ENCODE data around the gene COX14. TPM values are rescaled to one million over a fixed set of nuclear protein-coding genes. Genes with fewer than 3 reads are reported as not detected.

Gene COX14
- total RNA-seq, 6 experiments from 2014 or later: 37.7 to 67.5 (median 50.6) TPM

DNA sequence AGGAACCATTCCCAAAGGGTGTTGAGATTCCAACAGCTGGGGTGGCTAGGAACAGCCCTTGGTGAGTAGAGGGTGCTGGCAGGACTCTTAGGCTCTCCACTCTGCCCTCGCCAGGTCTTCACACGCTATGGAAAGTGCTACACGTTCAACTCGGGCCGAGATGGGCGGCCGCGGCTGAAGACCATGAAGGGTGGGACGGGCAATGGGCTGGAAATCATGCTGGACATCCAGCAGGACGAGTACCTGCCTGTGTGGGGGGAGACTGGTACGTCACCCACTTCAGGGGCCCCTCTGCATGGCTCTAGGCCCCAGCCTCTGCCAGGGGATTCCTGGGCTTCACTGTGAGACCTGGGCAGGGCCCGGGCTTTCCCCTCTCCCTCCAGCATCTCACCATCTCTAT lies 34.9 kb upstream of the COX14 start:
- ATAC-seq: no peak
- Histone ChIP-seq H3K9me3 (no peaks in the 10 kb centered on the region), H3K27me3 (no peaks in the 10 kb centered on the region), H3K4me1 (peaks cover 0 to 7% (median 0%) of the 10 kb centered on the region in 4 donors), H3K36me3 (no peaks in the 10 kb centered on the region), H3K4me3 (no peak overlapping the region), H3K27ac (no peak overlapping the region)
- DNase-seq: peak in 1 of 3 donors; percentile 53
- intact Hi-C loops (cut with DNase I): loop anchor here (5.0 to 10.0 kb wide), 2 partner anchors 95 to 98 kb away; no protein-coding TSS in a partner anchor
- TF ChIP-seq, protein P1, sequence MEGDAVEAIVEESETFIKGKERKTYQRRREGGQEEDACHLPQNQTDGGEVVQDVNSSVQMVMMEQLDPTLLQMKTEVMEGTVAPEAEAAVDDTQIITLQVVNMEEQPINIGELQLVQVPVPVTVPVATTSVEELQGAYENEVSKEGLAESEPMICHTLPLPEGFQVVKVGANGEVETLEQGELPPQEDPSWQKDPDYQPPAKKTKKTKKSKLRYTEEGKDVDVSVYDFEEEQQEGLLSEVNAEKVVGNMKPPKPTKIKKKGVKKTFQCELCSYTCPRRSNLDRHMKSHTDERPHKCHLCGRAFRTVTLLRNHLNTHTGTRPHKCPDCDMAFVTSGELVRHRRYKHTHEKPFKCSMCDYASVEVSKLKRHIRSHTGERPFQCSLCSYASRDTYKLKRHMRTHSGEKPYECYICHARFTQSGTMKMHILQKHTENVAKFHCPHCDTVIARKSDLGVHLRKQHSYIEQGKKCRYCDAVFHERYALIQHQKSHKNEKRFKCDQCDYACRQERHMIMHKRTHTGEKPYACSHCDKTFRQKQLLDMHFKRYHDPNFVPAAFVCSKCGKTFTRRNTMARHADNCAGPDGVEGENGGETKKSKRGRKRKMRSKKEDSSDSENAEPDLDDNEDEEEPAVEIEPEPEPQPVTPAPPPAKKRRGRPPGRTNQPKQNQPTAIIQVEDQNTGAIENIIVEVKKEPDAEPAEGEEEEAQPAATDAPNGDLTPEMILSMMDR (IDR thresholded peaks at IDR 0.05): no peak
- TF ChIP-seq POLR2A (IDR thresholded peaks at IDR 0.05): no peak
- no CpG with 5 or more reads among the region's 12 CpGs for WGBS (ENCODE audit: insufficient coverage, low coverage, low lambda C conversion rate, missing lambda C conversion rate)

DNA sequence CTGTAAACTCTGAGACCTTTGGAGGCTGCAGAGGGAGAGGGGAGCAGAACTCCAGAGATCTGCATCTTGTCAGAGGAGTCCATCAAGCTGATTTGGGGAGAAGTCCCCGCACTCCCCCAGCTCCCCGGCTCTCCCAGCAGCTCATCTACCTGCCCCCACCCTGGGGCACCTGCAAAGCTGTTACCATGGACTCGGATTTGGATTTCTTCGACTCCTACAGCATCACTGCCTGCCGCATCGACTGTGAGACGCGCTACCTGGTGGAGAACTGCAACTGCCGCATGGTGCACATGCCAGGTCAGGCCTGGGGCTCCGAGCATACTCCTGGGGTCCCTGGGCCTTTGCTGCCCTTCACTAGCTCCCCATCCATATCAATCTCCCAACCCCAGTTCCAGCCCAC lies 33.8 kb upstream of the COX14 start:
- DNase-seq (peak in 1 of 3 donors; percentile 46), ATAC-seq (no peak)
- Histone ChIP-seq H3K9me3 (no peaks in the 10 kb centered on the region), H3K27ac (no peak overlapping the region), H3K4me3 (no peak overlapping the region), H3K27me3 (no peaks in the 10 kb centered on the region), H3K4me1 (peaks cover 0 to 7% (median 0%) of the 10 kb centered on the region in 4 donors), H3K36me3 (no peaks in the 10 kb centered on the region)
- intact Hi-C loops (cut with DNase I): loop anchor here (5.0 to 10.0 kb wide), 2 partner anchors 94 to 97 kb away; no protein-coding TSS in a partner anchor
- 91% methylated on average over 5 of the region's 10 CpGs for WGBS (ENCODE audit: insufficient coverage, low coverage, low lambda C conversion rate, missing lambda C conversion rate)
- TF ChIP-seq POLR2A (IDR thresholded peaks at IDR 0.05): no peak
- TF ChIP-seq, protein P1 (IDR thresholded peaks at IDR 0.05): no peak

DNA sequence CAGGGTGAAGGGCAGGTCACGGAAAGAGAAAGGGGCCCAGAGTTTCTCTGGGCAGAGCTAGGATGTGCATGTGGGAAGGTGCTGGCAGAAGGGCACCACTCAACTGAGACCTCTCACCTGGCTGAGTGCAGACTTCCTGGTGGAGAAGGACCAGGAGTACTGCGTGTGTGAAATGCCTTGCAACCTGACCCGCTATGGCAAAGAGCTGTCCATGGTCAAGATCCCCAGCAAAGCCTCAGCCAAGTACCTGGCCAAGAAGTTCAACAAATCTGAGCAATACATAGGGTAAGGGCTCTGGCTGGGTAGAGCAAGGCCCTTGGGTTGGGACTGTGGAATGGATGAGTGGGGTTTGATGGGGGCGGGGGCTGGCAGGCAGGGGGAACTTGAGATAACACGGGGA lies 32.3 kb upstream of the COX14 start:
- no peaks in the 10 kb centered on the region for H3K36me3 ChIP-seq
- H3K27me3 ChIP-seq: no peaks in the 10 kb centered on the region
- H3K4me1 ChIP-seq: peaks cover 0 to 14% (median 2%) of the 10 kb centered on the region in 4 donors
- H3K4me3 ChIP-seq: no peak overlapping the region
- 96% methylated on average over 2 of the region's 5 CpGs for WGBS (ENCODE audit: insufficient coverage, low coverage, low lambda C conversion rate, missing lambda C conversion rate)
- H3K27ac ChIP-seq: no peak overlapping the region
- H3K9me3 ChIP-seq: no peaks in the 10 kb centered on the region
- ATAC-seq (no peak), DNase-seq (peak in 1 of 3 donors; percentile 13)
- intact Hi-C loops (cut with DNase I): loop anchor here (5.0 to 10.0 kb wide), 2 partner anchors 93 to 95 kb away; no protein-coding TSS in a partner anchor
- TF ChIP-seq, protein P1 (IDR thresholded peaks at IDR 0.05): no peak
- TF ChIP-seq POLR2A (IDR thresholded peaks at IDR 0.05): no peak

DNA sequence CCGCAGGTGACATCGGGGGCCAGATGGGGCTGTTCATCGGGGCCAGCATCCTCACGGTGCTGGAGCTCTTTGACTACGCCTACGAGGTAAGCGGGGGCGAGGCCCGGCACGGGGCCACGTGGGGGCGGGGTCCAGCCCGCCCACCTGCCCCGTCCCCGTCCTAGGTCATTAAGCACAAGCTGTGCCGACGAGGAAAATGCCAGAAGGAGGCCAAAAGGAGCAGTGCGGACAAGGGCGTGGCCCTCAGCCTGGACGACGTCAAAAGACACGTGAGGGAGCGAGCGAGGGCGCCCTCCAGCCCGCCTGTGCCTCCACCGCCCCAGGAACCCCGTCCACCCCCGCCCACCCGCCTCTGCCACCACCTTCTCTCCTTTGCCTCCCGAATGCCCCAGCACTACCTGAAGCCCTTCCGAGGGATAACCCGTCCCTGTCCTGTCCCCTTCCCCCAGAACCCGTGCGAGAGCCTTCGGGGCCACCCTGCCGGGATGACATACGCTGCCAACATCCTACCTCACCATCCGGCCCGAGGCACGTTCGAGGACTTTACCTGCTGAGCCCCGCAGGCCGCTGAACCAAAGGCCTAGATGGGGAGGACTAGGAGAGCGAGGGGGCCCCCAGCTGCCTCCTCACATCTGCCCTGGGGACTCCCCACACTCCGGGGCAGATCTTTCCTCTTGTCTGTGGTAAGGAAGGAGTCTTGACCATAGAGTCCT lies 30.8 kb upstream of the COX14 start:
- Histone ChIP-seq H3K4me3 (no peak overlapping the region), H3K27ac (no peak overlapping the region), H3K36me3 (no peaks in the 10 kb centered on the region), H3K9me3 (no peaks in the 10 kb centered on the region), H3K4me1 (peaks cover 0 to 12% (median 2%) of the 10 kb centered on the region in 4 donors), H3K27me3 (no peaks in the 10 kb centered on the region)
- intact Hi-C loops (cut with DNase I): no loop called here
- ATAC-seq (no peak), DNase-seq (peak in 1 of 3 donors; percentile 47)
- 30% methylated on average over 4 of the region's 46 CpGs for whole genome bisulfite sequencing (ENCODE audit: insufficient coverage, low coverage, low lambda C conversion rate, missing lambda C conversion rate)
- TF ChIP-seq, protein P1 (IDR thresholded peaks at IDR 0.05): no peak
- no peak for TF ChIP-seq POLR2A (IDR thresholded peaks at IDR 0.05)

All from right lobe of liver (tissue), 6 donors.